Breast epithelium (tissue), 3 donors: ENCODE results near the gene DCN.

ENCODE experiments used
- POLR2A ChIP-seq: fragments of 450-650 bp; IDR thresholded peaks from one replicate; pipeline ENCODE4 v1.6.1; 2016; ENCODE audit warnings: antibody characterized with exemption, mild to moderate bottlenecking, moderate library complexity
- TF ChIP-seq, protein P1 (sequence below), 3 donors: fragments of 450-650 bp; IDR thresholded peaks; one replicate each; pipeline ENCODE4 v1.5.1; 2016 to 2017; ENCODE audit warnings: antibody characterized with exemption in 3 of 3, mild to moderate bottlenecking in 3 of 3, moderate library complexity in 3 of 3

DNA sequence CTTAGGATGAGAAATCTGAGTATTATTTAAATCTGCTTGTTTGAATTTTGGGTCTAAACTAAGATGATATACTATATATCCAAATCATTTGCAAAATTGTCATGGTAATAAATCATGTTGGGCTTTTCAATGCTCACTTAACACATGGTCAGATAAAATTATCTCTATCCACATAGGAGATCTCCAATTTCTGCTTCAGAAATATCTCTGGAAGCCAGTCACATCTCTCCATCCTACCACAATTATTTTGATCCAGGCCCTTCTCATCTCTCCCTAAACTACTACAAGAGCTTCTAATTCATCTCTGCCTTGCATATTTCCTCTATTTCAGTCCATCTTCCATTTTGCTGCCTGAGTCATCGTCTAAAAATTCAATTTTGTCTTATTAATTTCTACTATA lies 3.8 kb downstream of the DCN start:
- TF ChIP-seq, protein P1, sequence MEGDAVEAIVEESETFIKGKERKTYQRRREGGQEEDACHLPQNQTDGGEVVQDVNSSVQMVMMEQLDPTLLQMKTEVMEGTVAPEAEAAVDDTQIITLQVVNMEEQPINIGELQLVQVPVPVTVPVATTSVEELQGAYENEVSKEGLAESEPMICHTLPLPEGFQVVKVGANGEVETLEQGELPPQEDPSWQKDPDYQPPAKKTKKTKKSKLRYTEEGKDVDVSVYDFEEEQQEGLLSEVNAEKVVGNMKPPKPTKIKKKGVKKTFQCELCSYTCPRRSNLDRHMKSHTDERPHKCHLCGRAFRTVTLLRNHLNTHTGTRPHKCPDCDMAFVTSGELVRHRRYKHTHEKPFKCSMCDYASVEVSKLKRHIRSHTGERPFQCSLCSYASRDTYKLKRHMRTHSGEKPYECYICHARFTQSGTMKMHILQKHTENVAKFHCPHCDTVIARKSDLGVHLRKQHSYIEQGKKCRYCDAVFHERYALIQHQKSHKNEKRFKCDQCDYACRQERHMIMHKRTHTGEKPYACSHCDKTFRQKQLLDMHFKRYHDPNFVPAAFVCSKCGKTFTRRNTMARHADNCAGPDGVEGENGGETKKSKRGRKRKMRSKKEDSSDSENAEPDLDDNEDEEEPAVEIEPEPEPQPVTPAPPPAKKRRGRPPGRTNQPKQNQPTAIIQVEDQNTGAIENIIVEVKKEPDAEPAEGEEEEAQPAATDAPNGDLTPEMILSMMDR (IDR thresholded peaks at IDR 0.05) = no peak
- no peak for TF ChIP-seq POLR2A
